Measurements from ENCODE around the gene TMEM169.

DNA sequence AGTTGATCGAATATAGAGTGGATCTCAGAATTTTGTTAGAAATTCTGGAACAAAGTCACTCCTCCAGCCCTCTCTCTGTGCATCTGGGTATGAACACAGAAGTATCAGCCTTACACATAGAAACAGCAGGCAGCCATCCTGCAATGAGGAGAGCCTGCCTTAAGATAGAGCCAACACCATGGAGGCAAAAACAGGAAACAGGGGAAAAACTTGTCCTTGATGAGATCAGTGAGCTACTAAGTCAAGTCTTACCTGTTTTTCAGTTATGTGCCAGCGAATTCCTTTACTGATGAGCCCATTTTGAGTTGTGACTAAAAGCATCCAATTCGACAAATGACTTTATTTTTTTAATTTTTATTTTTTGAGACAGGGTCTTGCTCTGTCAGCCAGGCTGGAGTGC, 41.8 kb upstream of the TMEM169 start:
- TF ChIP-seq, protein P1, sequence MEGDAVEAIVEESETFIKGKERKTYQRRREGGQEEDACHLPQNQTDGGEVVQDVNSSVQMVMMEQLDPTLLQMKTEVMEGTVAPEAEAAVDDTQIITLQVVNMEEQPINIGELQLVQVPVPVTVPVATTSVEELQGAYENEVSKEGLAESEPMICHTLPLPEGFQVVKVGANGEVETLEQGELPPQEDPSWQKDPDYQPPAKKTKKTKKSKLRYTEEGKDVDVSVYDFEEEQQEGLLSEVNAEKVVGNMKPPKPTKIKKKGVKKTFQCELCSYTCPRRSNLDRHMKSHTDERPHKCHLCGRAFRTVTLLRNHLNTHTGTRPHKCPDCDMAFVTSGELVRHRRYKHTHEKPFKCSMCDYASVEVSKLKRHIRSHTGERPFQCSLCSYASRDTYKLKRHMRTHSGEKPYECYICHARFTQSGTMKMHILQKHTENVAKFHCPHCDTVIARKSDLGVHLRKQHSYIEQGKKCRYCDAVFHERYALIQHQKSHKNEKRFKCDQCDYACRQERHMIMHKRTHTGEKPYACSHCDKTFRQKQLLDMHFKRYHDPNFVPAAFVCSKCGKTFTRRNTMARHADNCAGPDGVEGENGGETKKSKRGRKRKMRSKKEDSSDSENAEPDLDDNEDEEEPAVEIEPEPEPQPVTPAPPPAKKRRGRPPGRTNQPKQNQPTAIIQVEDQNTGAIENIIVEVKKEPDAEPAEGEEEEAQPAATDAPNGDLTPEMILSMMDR (IDR thresholded peaks at IDR 0.05), result no peak
- no peak for TF ChIP-seq POLR2A (IDR thresholded peaks at IDR 0.05)

Measured in right lobe of liver (tissue), 4 donors.